ENCODE measurements around the gene NPIPA1. TPM values are rescaled to one million over a fixed set of nuclear protein-coding genes. Genes with fewer than 3 reads are reported as not detected.
"Not testable (repeated sequence)": the region's sequence is repeated elsewhere in the genome, so short reads cannot be mapped to it uniquely, and the experiment has no call there.

NPIPA1 gene
- total RNA-seq, 1 experiment from 2014 or later: 74.7 TPM

DNA sequence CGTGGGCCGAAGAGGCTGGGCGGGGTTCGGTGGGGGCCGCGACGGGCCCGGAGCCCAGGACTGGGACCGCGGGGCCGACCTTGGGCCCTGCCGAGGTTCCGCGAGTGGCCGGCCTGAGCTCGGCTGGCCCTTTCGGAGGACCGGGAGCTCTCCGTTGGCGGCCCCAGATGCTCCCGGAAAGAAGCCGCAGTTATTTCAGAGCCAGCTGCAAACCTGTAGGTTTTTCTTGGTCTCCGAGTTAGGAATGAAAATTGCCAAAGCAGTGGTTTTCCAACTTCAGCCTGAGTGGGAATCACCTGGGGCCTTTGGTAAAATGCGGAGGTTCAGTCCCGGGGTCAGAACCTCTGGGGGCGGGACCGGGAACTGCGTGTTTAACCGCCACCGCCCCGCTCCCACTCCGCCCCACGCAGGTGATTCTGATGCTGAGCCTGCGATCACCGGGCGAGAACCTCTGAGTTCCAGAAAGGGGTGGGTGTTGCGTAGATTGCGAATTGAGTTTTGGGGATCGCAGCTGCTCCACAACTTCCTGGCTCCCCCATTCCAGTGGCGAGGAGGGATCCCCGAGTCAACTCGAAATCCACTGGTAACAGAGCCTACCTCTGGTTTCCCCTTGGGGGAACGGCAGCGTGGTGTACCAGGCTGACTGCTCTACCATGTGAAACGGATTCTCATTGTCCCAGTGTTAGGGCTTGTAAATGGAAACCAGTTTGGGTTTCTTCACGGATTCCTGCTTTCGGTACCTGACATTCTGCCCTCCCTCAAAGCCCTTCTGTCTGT lies 38.4 kb downstream of the NPIPA1 start:
- not testable (repeated sequence) for DNase-seq (ENCODE audit: extremely low read depth, low read depth)

DNA sequence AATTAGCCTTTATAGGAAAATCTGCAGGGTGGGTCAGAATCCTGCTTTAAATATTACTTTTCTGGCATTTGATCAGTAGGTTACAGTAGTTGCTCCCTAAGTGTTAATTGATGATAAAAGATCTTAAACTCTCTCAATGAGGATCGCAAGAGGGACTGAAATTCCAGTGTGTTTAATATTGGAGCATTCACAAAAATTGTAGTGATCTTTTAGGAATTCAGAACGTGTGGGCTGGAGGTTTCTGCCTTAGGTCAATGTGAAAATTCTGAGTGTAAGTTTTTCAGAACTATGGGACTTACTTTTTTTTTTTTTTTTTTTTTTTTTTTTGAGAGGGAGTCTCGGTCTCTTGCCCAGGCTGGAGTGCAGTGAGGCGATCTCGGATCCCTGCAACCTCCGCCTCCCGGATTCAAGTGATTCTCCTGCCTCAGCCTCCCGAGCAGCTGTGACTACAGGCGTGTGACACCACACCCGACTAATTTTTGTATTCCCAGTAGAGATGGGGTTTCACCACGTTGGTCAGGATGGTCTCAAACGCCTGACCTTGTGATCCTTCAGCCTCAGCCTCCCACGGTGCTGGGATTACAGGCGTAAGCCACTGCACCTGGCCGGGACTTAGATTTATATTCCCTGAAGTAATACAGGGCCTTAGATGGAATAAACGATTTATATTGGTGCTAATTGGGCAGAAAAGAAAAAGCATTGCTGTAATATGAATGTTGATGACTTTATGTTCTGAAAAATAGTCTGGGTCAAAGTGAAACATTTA lies 39.9 kb downstream of the NPIPA1 start:
- DNase-seq (ENCODE audit: extremely low read depth, low read depth): not testable (repeated sequence)

DNA sequence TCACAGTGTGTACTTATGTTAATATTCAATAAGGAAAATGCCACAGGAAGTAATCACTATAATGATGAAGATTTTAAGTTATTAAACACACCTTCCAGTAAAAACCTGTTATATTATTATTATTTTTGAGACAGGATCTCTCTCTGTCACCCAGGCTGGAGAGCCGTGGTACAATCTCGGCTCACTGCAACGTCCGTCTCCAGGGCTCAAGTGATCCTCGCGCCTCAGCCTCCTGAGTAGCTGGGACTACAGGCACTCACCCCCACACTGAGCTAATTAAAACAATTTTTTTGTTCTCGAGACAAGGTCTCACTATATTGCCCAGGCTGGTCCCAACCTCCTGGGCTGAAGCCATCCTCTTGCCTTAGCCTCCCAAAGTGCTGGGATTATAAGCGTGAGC lies 41.0 kb downstream of the NPIPA1 start:
- not testable (repeated sequence) for DNase-seq (ENCODE audit: extremely low read depth, low read depth)

DNA sequence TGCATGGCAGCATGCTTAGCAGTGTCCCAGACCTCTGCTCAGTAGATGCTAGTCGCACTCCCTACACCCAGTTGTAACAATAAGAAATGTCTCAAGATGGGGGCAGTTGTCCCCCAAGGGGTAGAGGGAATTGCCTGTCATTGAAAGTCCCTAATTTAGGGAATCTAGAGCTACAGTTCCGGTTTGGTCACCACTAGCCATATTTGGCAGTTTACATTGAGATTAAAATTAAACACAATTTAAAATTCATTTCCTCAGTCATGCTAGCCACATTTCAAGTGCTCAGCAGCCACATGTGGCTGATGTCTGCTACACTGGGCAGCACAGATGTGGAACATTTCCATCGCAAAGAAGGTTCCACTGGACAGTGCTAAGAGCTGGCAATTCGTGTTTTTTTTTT lies 41.7 kb downstream of the NPIPA1 start:
- not testable (repeated sequence) for DNase-seq (ENCODE audit: extremely low read depth, low read depth)

DNA sequence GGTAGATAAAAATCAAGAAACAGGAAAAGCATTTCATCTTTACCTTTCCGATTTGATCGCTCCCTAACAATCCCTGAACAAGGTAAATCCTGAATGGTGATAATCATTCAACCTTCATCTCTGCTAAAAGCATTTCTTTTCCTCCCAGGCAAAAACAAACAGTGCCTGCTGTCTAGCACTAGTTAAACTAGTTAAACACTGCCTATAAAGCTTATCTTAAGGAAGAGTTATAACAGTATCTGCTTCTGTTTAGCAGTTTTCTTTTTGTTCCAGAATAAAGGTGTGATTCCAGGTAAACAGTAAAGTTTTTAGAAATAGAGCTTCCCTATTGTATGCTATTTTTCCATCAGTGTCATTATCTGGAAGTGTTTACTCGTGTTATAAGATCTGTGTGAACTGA lies 44.0 kb downstream of the NPIPA1 start:
- not testable (repeated sequence) for DNase-seq (ENCODE audit: extremely low read depth, low read depth)

DNA sequence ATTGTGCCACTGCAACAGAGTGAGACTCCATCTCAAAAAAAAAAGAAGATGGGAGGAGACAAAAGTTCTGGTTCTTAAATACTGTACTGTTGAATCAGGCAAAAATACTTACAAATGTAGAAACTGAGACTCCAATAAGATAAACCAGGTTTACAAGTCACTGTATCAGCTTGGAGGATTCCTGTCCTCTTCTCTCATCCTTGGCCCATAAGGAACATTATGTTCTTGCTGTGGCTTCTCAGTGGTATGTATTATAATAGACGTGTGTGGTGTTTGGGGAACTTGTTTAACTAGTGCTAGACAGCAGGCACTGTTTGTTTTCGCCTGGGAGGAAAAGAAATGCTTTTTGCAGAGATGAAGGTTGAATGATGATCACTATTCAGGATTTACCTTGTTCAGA lies 45.3 kb downstream of the NPIPA1 start:
- DNase-seq (ENCODE audit: extremely low read depth, low read depth): not testable (repeated sequence)

DNA sequence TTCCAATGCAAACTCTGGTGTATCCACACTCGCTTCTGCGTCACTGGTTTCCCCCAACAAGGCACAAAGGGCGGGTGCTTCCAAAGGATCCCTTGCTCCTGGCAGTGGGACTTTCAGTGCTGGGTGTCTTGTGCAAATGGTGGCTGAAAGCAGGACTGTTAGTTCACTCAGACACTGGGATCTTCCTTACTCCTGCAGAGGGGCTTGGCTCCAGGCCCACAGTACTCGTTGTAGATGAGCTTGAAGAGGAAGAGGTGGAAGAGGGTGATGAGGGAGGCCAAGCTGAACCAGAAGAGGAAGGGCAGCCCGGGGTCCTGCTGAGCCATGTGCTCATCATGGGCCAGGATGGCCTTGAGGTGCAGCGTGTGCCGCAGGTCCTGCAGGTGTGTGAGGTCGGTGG lies 50.8 kb downstream of the NPIPA1 start:
- not testable (repeated sequence) for DNase-seq (ENCODE audit: extremely low read depth, low read depth)

DNA sequence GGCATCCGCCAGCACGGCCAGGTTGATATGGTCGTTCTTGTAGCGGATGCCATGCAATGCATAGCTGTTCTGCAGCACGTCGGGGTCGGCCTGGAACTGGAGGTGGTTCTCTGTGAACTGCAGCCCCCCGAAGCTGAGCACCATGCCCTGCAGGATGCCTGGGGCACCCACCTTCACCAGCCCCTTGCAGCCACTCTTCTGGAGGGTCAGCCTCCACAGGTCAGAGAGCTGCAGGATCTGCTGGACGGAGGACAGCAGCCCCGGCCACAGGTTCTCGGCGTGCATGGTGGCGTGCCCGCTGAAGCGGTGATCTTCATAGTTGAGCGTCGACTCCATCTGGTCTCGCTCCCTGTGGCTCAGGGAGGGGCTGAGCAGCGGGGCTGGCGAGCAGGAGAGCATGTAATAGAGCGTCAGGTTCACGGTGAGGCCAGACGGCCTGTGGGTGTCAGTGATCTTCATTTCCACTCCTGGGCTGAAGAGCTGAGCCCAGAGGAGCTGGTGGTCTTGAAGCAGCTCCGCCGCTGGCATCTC lies 51.5 kb downstream of the NPIPA1 start:
- not testable (repeated sequence) for DNase-seq (ENCODE audit: extremely low read depth, low read depth)

DNA sequence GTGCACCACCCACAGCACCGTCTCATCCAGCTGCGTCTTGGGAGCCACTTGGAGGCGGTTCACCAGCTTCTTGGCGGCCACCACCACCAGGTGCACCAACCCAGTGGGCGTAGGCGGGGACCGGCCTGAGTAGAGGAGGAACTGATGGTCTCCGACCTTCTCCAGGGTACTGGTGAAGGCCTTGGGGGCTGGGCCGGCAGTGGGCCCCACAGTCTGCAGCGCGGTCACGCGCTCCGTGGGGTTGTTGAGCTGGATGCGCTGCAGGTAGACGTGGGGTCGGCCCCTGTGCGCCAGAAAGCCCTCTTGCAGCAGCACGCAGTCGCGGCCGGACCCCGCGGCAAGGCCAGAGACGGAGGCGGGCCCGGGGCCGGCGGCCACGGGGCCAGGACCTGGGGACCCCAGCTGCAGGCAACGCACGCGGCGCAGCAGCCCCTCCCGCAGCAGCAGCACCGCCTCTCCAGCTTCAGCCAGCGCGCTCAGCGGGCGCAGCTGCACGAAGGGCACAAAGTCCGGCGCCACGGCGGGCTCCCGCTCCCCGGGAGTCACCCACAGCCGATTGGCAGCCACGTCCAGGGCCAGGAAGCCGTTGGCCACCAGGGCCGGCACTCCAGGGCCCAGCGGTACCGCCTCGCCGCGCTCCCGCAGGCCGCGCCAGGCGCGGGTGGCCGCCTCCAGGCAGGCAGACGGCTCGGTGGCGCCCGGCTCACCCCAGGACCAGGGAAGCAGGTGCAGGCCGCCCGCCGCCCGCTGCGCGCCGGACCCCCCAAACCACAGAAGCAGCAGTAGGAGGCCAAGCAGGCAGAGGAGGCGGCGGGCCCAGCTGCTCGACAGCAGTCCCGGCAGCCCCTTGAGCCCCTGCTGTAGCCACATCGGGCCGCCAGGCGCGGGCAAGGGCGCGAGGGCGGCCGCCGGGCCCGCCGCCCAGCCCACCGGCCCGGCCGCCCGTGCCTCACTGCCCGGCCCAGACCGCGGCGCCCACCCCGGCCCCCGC lies 52.3 kb downstream of the NPIPA1 start:
- not testable (repeated sequence) for DNase-seq (ENCODE audit: extremely low read depth, low read depth)

DNA sequence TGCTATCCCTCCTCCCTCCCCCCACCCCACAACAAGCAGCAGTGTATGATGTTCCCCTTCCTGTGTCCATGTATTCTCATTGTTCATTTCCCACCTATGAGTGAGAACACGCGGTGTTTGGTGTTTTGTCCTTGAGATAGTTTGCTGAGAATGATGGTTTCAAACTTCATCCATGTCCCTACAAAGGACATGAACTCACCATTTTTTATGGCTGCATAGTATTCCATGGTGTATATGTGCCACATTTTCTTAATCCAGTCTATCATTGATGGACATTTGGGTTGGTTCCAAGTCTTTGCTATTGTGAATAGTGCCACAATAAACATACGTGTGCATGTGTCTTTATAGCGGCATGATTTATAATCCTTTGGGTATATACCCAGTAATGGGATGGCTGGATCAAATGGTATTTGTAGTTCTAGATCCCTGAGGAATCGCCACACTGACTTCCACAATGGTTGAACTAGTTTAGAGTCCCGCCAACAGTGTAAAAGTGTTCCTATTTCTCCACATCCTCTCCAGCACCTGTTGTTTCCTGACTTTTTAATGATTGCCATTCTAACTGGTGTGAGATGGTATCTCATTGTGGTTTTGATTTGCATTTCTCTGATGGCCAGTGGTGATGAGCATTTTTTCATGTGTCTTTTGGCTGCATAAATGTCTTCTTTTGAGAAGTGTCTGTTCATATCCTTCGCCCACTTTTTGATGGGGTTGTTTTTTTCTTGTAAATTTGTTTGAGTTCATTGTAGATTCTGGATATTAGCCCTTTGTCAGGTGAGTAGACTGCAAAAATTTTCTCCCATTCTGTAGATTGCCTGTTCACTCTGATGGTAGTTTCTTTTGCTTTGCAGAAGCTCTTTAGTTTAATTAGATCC lies 56.3 kb downstream of the NPIPA1 start:
- DNase-seq (ENCODE audit: extremely low read depth, low read depth): not testable (repeated sequence)

DNA sequence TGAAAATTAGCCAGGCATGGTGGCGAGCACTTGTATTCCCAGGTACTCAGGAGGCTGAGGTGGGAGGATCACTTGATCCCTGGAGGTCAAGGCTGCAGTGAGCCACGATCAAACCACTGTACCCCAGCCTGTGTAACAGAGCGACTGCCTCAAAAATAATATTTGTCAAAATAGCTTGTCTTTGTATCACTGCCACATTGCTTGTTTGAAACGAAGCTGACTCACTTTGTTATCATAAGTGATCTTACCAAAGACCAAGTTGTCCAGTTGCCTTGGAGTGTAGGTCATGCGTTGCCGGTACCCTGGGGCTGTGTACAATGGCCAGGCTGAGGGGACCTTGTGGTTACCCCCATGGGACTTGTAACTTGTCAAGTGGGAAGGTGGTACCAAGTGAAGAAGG lies 59.5 kb downstream of the NPIPA1 start:
- not testable (repeated sequence) for DNase-seq (ENCODE audit: extremely low read depth, low read depth)

DNA sequence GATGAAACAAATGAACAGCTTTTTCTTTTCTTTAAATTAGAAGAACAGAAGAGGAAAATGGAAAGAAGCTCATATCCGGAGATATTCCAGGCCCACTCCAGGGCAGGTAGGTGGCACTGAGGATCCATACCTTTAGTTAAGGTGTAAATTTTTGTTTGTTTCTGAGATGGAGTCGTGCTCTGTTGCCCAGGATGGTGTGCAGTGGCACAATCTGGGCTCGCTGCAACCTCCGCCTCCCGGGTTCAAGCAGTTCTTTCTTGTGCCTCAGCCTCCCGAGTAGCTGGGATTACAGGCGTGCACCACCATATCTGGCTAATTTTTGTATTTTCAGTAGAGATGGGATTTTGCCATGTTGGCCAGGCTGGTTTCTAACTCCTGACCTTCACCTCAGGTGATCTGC lies 61.1 kb downstream of the NPIPA1 start:
- not testable (repeated sequence) for DNase-seq (ENCODE audit: extremely low read depth, low read depth)

DNA sequence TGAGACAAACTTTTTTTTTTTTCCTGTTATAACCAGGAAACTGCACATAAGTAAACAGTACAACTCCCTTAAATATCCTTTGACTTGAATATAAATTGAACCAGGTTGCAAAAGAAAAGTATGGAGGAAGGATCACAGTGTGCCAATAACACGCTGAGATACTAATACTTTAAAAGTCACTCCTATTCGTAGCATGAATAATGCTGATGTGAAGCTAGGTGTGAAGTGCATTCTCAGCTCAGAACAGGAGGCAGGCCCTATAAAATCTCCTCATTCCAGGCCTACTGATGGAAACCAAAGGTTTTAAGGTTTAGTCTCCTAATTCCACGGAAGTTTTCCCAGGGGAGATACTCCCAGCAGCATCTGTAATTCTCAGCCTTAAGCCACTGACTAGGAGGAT lies 62.6 kb downstream of the NPIPA1 start:
- not testable (repeated sequence) for DNase-seq (ENCODE audit: extremely low read depth, low read depth)

Small RNA genes lying within 50 kb of the gene (small RNA-seq; reads per million reads assigned to genes)
- gene AC138932.4 (0 reads per million in 2 experiments), gene MIR3180-1 (0 reads per million in 2 experiments), gene MIR3670-1 (0 reads per million in 2 experiments), gene MIR6511A1 (0 reads per million in 2 experiments), gene MIR6770-1 (0 reads per million in 2 experiments), gene RF00019 (0 reads per million in 2 experiments)

Other genes starting within 250 kb of the NPIPA1 start
- not detected in 2 replicates for gene PLA2G10, start 243.1 kb upstream of the NPIPA1 start, total RNA-seq (2014; rRNA removed; shearing (Covaris generic))
- 1.3 and 4.9 TPM in 2 replicates for gene NPIPA3, start 234.0 kb upstream of the NPIPA1 start, total RNA-seq (2014; rRNA removed; shearing (Covaris generic))
- gene NPIPA2, start 194.9 kb upstream of the NPIPA1 start, total RNA-seq (2014; rRNA removed; shearing (Covaris generic)): 2.7 and 3.7 TPM in 2 replicates
- gene NOMO1, start 103.7 kb upstream of the NPIPA1 start, total RNA-seq (2014; rRNA removed; shearing (Covaris generic)): 127 and 136 TPM in 2 replicates
- 33.8 and 40.4 TPM in 2 replicates for gene PDXDC1, start 37.6 kb downstream of the NPIPA1 start, total RNA-seq (2014; rRNA removed; shearing (Covaris generic))
- 16.8 and 18.8 TPM in 2 replicates for gene NTAN1, start 118.6 kb downstream of the NPIPA1 start, total RNA-seq (2014; rRNA removed; shearing (Covaris generic))
- 62.1 and 63.2 TPM in 2 replicates for gene RRN3, start 156.8 kb downstream of the NPIPA1 start, total RNA-seq (2014; rRNA removed; shearing (Covaris generic))

All from NCI-H460 (cell line).